BLaER1 (cell line): ENCODE data around the gene RBM39.
A peak's percentile ranks its signal among the peaks of the same experiment; 100 is the strongest.
"Not testable (repeated sequence)": the region's sequence is repeated elsewhere in the genome, so short reads cannot be mapped to it uniquely, and the experiment has no call there.

ENCODE experiments used
- H3K27ac ChIP-seq: shearing (Covaris generic); formaldehyde crosslinking; 2 replicates; pipeline ENCODE4 v1.8.1; 2022
- H3K27me3 ChIP-seq: shearing (Covaris generic); formaldehyde crosslinking; 2 replicates; pipeline ENCODE4 v1.8.1; 2022
- H3K36me3 ChIP-seq: shearing (Covaris generic); formaldehyde crosslinking; 2 replicates; pipeline ENCODE4 v1.8.1; 2022
- H3K4me1 ChIP-seq: shearing (Covaris generic); formaldehyde crosslinking; 2 replicates; pipeline ENCODE4 v1.8.1; 2022
- H3K4me2 ChIP-seq: shearing (Covaris generic); formaldehyde crosslinking; 2 replicates; pipeline ENCODE4 v1.8.1; 2022
- H3K4me3 ChIP-seq: shearing (Covaris generic); formaldehyde crosslinking; 2 replicates; pipeline ENCODE4 v1.8.1; 2022
- H3K9ac ChIP-seq: shearing (Covaris generic); formaldehyde crosslinking; 2 replicates; pipeline ENCODE4 v1.8.1; 2022
- H3K9me3 ChIP-seq: shearing (Covaris generic); formaldehyde crosslinking; 2 replicates; pipeline ENCODE4 v1.8.1; 2022
- H4K20me1 ChIP-seq: shearing (Covaris generic); formaldehyde crosslinking; 2 replicates; pipeline ENCODE4 v1.8.1; 2022
- Cebpa-rat ChIP-seq: shearing (Covaris generic); IDR thresholded peaks from 2 replicates; pipeline ENCODE4 v1.8.1; 2022

The RBM39 gene

GRCh38 chr20:35756404-35756803, 14.3 kb upstream of the RBM39 start:
- Histone ChIP-seq H3K36me3 (no peaks in the 10 kb centered on the region), H3K4me1 (0 out of 2 replicates have a peak, but pooled peaks cover 6% of the 10 kb centered on the region), H3K27me3 (no peaks in the 10 kb centered on the region), H3K4me2 (no peak overlapping the region), H3K9me3 (no peaks in the 10 kb centered on the region), H4K20me1 (no peaks in the 10 kb centered on the region), H3K9ac (no peak overlapping the region), H3K27ac (no peak overlapping the region), H3K4me3 (no peak overlapping the region)
- no peak for TF ChIP-seq Cebpa-rat

- Histone ChIP-seq H3K27ac (no peak overlapping the region), H4K20me1 (no peaks in the 10 kb centered on the region), H3K9me3 (no peaks in the 10 kb centered on the region), H3K4me3 (no peak overlapping the region), H3K4me2 (no peak overlapping the region), H3K36me3 (no peaks in the 10 kb centered on the region), H3K27me3 (no peaks in the 10 kb centered on the region), H3K4me1 (no peaks in the 10 kb centered on the region), H3K9ac (no peak overlapping the region)
- TF ChIP-seq Cebpa-rat: no peak
Observed at GRCh38 chr20:35750611-35751010, 8.6 kb upstream of the RBM39 start.

GRCh38 chr20:35744492-35744841, 2.4 kb upstream of the RBM39 start:
- peaks cover 12% of the 10 kb centered on the region for H3K36me3 ChIP-seq
- not testable (repeated sequence) for H3K9me3 ChIP-seq, H3K4me3 ChIP-seq, H3K27me3 ChIP-seq
- H3K4me2 ChIP-seq: peak overlapping the region; percentile 91
- peak overlapping the region; percentile 99 for H3K9ac ChIP-seq
- peaks cover 28% of the 10 kb centered on the region for H3K4me1 ChIP-seq
- peak overlapping the region; percentile 100 for H3K27ac ChIP-seq
- peaks cover 20% of the 10 kb centered on the region for H4K20me1 ChIP-seq

- no peaks in the 10 kb centered on the region for H3K9me3 ChIP-seq
- H4K20me1 ChIP-seq: peaks cover 25% of the 10 kb centered on the region
- H3K27me3 ChIP-seq: no peaks in the 10 kb centered on the region
- H3K27ac ChIP-seq: peak overlapping the region; percentile 100
- H3K4me1 ChIP-seq: peaks cover 33% of the 10 kb centered on the region
- peak overlapping the region; percentile 99 for H3K9ac ChIP-seq
- H3K4me3 ChIP-seq: peak overlapping the region; percentile 77
- peaks cover 18% of the 10 kb centered on the region for H3K36me3 ChIP-seq
- H3K4me2 ChIP-seq: peak overlapping the region; percentile 91
- TF ChIP-seq Cebpa-rat: no peak
Observed at GRCh38 chr20:35743693-35744491, 1.8 kb upstream of the RBM39 start.

GRCh38 chr20:35742741-35743523, 872 bp upstream of the RBM39 start:
- peaks cover 27% of the 10 kb centered on the region for H3K36me3 ChIP-seq
- H3K4me3 ChIP-seq: peak overlapping the region; percentile 77
- TF ChIP-seq Cebpa-rat: no peak
- H3K27ac ChIP-seq: peak overlapping the region; percentile 100
- peaks cover 35% of the 10 kb centered on the region for H4K20me1 ChIP-seq
- peak overlapping the region; percentile 91 for H3K4me2 ChIP-seq
- peak overlapping the region; percentile 99 for H3K9ac ChIP-seq
- H3K27me3 ChIP-seq: no peaks in the 10 kb centered on the region
- peaks cover 42% of the 10 kb centered on the region for H3K4me1 ChIP-seq
- H3K9me3 ChIP-seq: no peaks in the 10 kb centered on the region

- peaks cover 65% of the 10 kb centered on the region for H3K4me1 ChIP-seq
- peaks cover 69% of the 10 kb centered on the region for H4K20me1 ChIP-seq
- H3K9ac ChIP-seq: peak overlapping the region; percentile 100
- H3K27ac ChIP-seq: no peak overlapping the region
- TF ChIP-seq Cebpa-rat: no peak
- H3K4me3 ChIP-seq: peak overlapping the region; percentile 94
- no peaks in the 10 kb centered on the region for H3K9me3 ChIP-seq
- peaks cover 61% of the 10 kb centered on the region for H3K36me3 ChIP-seq
- peak overlapping the region; percentile 85 for H3K4me2 ChIP-seq
- no peaks in the 10 kb centered on the region for H3K27me3 ChIP-seq
Observed at GRCh38 chr20:35739294-35740163, 2.5 kb downstream of the RBM39 start.

- H3K36me3 ChIP-seq: peaks cover 71% of the 10 kb centered on the region
- H3K27ac ChIP-seq: no peak overlapping the region
- peaks cover 63% of the 10 kb centered on the region for H3K4me1 ChIP-seq
- H4K20me1 ChIP-seq: peaks cover 78% of the 10 kb centered on the region
- H3K9ac ChIP-seq: peak overlapping the region; percentile 12; the same call in 1 of the 2 replicates
- peak overlapping the region; percentile 32 for H3K4me2 ChIP-seq
- no peaks in the 10 kb centered on the region for H3K9me3 ChIP-seq
- no peak overlapping the region for H3K4me3 ChIP-seq
- TF ChIP-seq Cebpa-rat: no peak
- no peaks in the 10 kb centered on the region for H3K27me3 ChIP-seq
Observed at GRCh38 chr20:35738410-35739179, 3.5 kb downstream of the RBM39 start.

GRCh38 chr20:35737865-35738333, 4.2 kb downstream of the RBM39 start:
- Histone ChIP-seq H3K36me3 (peaks cover 78% of the 10 kb centered on the region), H3K27me3 (no peaks in the 10 kb centered on the region), H4K20me1 (peaks cover 85% of the 10 kb centered on the region), H3K9me3 (no peaks in the 10 kb centered on the region), H3K9ac (no peak overlapping the region), H3K4me2 (peak overlapping the region; percentile 32), H3K27ac (no peak overlapping the region), H3K4me1 (peaks cover 56% of the 10 kb centered on the region), H3K4me3 (no peak overlapping the region)
- no peak for TF ChIP-seq Cebpa-rat
